Skeletal muscle tissue (tissue), 4 donors: ENCODE data around the gene KHDC3L. TPM values are rescaled to one million over a fixed set of nuclear protein-coding genes. Genes with fewer than 3 reads are reported as not detected.

Experiments
- H3K27ac ChIP-seq: one replicate; pipeline ENCODE4 v1.7.0; 2013; ENCODE audit warnings: mild to moderate bottlenecking, low read depth, low read length, inconsistent platforms
- H3K27me3 ChIP-seq, 3 donors: one replicate each; pipeline ENCODE4 v1.7.0; 2013; ENCODE audit warnings: low read length in 3 of 3; ENCODE audit not compliant: control insufficient read depth in 3 of 3, insufficient read depth in 3 of 3
- H3K36me3 ChIP-seq, 3 donors: one replicate each; pipeline ENCODE4 v1.7.0; 2013; ENCODE audit warnings: low read length in 3 of 3; ENCODE audit not compliant: control insufficient read depth in 3 of 3, insufficient read depth in 3 of 3
- H3K4me1 ChIP-seq, 3 donors: one replicate each; pipeline ENCODE4 v1.7.0; 2013; ENCODE audit warnings: low read length in 3 of 3, mild to moderate bottlenecking in 3 of 3; ENCODE audit not compliant: control insufficient read depth in 3 of 3, insufficient read depth in 3 of 3
- H3K4me3 ChIP-seq, 3 donors: one replicate each; pipeline ENCODE4 v1.7.0; 2013; ENCODE audit warnings: low read length in 3 of 3
- H3K9ac ChIP-seq, 3 donors: one replicate each; pipeline ENCODE4 v1.7.0; 2013; ENCODE audit warnings: low read length in 3 of 3, mild to moderate bottlenecking in 3 of 3, moderate library complexity in 2 of 3, low read depth in 1 of 3
- H3K9me3 ChIP-seq, 3 donors: one replicate each; pipeline ENCODE4 v1.7.0; 2013; ENCODE audit warnings: low read length in 3 of 3; ENCODE audit not compliant: control insufficient read depth in 3 of 3
- total RNA-seq: library from RNA; depleted of rRNA; stranded (reverse); fragments of >200 nt; gene quantifications from one replicate; pipeline ENCODE4 v1.2.3, GENCODE V29; 2014
- donor health status: Osteomylitis.

Gene KHDC3L
- total RNA-seq, 1 donor from 2014 or later, result not detected

DNA sequence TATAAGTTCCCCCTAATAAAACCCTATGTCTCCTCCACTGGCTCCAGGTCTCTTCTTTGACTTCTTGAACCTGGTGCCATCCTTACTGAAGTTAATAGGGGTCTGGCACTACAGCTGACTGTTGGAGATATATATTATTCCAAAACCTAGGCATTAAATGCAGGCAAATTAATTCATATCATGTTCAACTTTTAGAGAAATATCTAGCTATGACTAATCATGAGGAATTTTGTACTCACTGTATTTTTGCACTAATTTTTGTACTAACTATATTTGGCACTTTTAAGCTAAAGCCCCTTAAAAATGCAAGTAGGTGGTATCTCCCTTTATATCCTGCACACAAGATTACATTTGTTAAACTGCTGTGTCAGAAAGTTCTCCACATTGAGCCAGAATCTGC is 19.3 kb upstream of the KHDC3L start:
- Histone ChIP-seq H3K27ac (no peak overlapping the region), H3K4me1 (no peaks in the 10 kb centered on the region), H3K36me3 (no peaks in the 10 kb centered on the region), H3K27me3 (peaks cover 0 to 8% (median 7%) of the 10 kb centered on the region in 3 donors), H3K9ac (no peak overlapping the region), H3K4me3 (no peak overlapping the region), H3K9me3 (no peaks in the 10 kb centered on the region)

DNA sequence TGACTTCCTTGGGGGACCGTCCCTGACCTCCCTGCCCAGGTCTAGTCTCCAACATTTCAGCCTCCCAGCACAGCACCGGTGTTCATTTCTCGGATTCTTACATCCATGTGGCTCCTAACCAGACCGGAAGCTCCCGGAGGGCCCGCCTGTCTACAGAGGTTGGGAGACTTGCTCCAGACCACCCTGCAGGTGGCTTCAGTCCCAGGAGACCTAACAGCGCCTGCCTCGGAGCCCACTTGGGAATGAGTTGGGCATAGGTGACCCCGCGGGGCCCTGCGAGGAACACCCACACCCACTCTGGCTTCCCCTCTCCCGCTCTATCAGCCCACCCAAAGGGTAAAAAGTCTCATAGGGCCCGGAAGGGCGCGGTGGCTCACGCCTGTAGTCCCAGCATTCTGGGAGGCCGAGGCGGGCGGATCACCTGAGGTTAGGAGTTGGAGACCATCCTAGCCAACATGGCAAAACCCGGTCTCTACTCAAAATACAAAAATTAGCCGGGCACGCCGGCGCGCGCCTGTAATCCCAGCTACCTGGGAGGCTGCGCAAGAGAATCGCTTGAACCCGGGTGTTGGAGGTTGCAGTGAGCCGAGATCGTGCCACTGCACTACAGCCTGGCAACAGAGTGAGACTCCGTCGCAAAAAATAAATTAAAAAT is 13.8 kb upstream of the KHDC3L start:
- H3K27me3 ChIP-seq, result peaks cover 6 to 29% (median 14%) of the 10 kb centered on the region in 3 donors

DNA sequence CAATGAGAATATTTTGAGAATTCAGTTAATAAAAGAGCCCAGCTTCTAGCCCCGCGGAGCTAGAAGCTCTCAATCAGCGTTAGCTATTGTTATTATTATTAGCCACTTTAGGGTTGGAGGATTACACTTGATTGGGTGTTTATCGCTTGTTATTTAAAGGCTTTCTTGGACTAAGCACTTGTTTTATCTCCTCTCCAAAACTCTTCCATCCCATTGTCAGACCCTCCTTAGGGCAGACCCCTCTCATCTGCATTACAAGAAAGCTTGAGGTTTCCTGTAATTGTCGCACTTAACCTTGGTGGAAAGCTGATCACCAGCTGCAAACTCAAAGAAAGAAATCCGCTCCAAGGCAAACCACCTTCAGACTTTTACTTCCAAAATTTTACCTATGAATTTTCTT is 13.1 kb upstream of the KHDC3L start:
- Histone ChIP-seq H3K36me3 (no peaks in the 10 kb centered on the region), H3K9ac (no peak overlapping the region), H3K27me3 (peaks cover 6 to 29% (median 14%) of the 10 kb centered on the region in 3 donors), H3K4me3 (no peak overlapping the region), H3K27ac (no peak overlapping the region), H3K9me3 (no peaks in the 10 kb centered on the region), H3K4me1 (no peaks in the 10 kb centered on the region)

More for the DNA sequence above, 13.8 kb upstream of the KHDC3L start:
- H3K9me3 ChIP-seq, result no peaks in the 10 kb centered on the region
- no peaks in the 10 kb centered on the region for H3K36me3 ChIP-seq
- no peaks in the 10 kb centered on the region for H3K4me1 ChIP-seq
- H3K4me3 ChIP-seq, result no peak overlapping the region
- no peak overlapping the region for H3K27ac ChIP-seq
- no peak overlapping the region for H3K9ac ChIP-seq

DNA sequence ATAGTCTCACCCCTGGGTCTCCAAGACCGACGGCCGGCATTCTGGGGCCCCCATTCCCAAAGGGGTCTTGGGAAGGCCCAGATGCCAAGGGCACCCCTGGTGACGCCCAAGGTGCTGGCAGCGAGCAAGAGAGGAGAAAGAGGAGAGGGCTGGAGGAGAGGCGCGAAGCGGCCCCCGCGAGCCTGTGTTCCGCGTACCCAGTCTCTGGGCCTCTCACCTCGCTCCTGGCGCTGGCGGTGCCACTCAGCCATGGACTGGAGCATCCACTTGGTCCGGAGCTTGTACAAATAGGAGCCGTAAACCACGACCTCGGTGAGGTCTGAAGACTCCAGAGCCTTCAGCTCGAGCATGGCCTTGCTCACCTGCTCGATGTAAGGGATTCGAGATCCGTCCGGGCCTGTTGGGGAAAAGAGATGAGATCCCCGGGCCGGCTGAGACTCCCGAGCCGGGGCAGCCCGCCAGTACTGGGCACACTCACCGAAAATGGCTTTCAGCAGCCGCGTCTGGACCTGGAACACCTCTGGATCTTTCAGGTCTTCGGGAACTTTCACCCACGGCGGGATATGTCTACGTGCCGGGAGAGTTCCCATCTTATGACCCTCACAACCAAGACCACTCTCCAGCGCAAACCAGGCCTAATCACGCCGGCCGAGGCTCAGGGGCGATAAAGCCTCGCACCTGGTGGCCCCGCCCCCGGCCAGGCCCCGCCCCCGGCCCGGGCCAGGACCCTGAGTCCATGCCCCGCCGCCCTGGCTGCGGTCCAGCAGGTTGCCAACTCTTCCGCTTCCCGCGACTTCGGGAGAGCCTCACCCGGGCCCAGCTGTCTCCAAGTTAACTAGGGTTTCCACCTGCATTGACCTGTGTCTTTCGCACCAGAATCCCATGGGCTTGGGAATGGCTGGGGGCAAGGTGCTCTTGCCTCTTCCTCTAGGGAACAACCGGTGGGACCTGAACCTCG is 8.5 kb upstream of the KHDC3L start, which contains the start of gene DPPA5:
Gene DPPA5, minus strand, starts transcription at position 641 of the 958 bp plus-strand sequence. Its CDS starts 51 bp downstream, at position 590.
- no peaks in the 10 kb centered on the region for H3K4me1 ChIP-seq
- no peak within 1 kb of the TSS for H3K27ac ChIP-seq
- peaks cover 0 to 2% (median 0%) of the 10 kb centered on the region in 3 donors for H3K9me3 ChIP-seq
- peaks cover 0 to 14% (median 4%) of the 10 kb centered on the region in 3 donors for H3K27me3 ChIP-seq
- H3K9ac ChIP-seq, result no peak within 1 kb of the TSS
- no peaks in the 10 kb centered on the region for H3K36me3 ChIP-seq
- no peak within 1 kb of the TSS for H3K4me3 ChIP-seq

DNA sequence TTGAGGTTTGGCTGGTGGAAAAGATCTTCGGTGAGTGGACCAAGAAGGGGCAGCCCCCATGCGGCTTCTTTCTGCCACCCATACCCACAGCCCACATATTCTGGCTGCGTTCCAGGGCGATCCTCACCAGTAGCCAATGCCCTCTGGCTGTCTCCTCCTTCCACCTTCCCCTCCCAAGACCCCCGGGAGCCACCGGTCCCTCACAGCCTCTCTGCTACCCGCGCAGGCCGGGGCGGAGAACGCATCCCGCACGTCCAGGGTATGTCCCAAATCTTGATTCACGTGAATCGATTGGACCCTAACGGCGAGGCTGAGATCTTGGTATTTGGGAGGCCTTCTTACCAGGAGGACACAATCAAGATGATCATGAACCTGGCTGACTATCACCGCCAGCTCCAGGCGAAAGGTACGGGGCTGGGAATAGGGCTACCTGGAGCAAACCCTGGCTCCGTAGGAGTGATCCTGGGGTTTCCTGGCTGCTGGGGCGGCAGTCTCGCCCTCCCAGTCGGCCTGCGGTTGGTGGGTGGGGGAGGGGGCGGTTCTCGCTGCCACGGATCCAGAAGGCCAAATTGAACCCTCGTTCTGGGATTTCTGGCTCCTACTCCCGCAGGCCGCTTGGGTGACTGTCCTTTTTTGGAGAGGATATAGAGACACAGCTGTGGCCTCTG is 545 bp downstream of the KHDC3L start:
- Histone ChIP-seq H3K9ac (no peak overlapping the region), H3K4me1 (no peaks in the 10 kb centered on the region), H3K4me3 (no peak overlapping the region), H3K36me3 (no peaks in the 10 kb centered on the region), H3K9me3 (peaks cover 0 to 2% (median 0%) of the 10 kb centered on the region in 3 donors), H3K27me3 (no peaks in the 10 kb centered on the region), H3K27ac (no peak overlapping the region)

DNA sequence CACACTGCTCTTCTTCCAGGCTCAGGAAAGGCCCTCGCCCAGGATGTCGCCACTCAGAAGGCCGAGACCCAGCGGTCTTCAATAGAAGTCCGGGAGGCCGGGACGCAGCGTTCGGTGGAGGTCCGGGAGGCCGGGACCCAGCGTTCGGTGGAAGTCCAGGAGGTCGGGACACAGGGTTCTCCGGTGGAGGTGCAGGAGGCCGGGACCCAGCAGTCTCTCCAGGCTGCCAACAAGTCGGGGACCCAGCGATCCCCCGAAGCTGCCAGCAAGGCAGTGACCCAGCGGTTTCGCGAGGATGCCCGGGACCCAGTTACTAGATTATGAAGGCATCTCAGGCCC is 1.0 kb downstream of the KHDC3L start:
- H3K27ac ChIP-seq, result no peak overlapping the region
- H3K36me3 ChIP-seq, result no peaks in the 10 kb centered on the region
- H3K4me3 ChIP-seq, result no peak overlapping the region
- H3K9me3 ChIP-seq, result no peaks in the 10 kb centered on the region
- no peak overlapping the region for H3K9ac ChIP-seq
- no peaks in the 10 kb centered on the region for H3K27me3 ChIP-seq
- no peaks in the 10 kb centered on the region for H3K4me1 ChIP-seq

DNA sequence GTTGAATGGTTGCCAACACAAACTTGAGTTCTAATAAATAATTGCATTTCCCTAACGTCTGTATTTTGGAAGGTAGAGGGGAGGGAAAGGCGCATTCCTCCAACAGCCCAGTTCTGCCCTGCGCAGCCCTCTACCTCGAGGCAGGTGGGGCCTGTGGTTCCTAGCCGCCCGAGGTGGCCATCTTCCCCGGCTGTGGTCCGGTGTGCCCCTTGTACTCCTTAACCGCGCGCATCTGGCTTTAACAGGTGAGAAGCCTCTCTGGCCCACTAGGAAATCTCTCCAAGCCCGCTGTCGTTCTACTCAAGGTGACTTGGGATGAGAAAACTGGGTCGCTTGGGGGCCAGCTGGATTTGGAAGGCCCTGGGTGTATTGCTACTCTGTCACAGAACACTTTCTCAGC is 1.7 kb downstream of the KHDC3L start:
- no peak overlapping the region for H3K27ac ChIP-seq

DNA sequence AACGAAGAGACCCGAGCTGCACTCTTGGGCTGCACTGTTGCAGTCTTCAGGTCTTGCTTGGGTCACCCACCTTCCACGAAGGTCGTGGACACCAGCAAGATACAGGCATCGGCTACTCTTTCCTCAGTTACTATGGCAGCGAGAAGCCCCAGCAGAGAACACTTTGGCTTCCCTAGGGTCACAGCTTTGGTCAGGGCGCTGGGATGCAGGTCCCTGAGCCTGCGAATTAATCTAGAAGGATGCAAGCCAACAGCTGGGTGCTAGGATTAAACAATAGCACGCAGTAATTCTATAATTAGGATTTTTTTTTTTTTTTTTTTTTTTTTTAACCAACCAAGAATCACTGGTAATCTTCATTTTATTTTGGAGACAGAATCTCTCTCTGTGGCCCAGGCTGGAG is 2.1 kb downstream of the KHDC3L start:
- Histone ChIP-seq H3K27me3 (no peaks in the 10 kb centered on the region), H3K36me3 (no peaks in the 10 kb centered on the region), H3K4me1 (no peaks in the 10 kb centered on the region), H3K9me3 (no peaks in the 10 kb centered on the region), H3K4me3 (no peak overlapping the region), H3K27ac (no peak overlapping the region), H3K9ac (no peak overlapping the region)

More for the DNA sequence above, 1.7 kb downstream of the KHDC3L start:
- Histone ChIP-seq H3K36me3 (no peaks in the 10 kb centered on the region), H3K27me3 (no peaks in the 10 kb centered on the region), H3K9ac (no peak overlapping the region), H3K9me3 (no peaks in the 10 kb centered on the region), H3K4me1 (no peaks in the 10 kb centered on the region), H3K4me3 (no peak overlapping the region)

DNA sequence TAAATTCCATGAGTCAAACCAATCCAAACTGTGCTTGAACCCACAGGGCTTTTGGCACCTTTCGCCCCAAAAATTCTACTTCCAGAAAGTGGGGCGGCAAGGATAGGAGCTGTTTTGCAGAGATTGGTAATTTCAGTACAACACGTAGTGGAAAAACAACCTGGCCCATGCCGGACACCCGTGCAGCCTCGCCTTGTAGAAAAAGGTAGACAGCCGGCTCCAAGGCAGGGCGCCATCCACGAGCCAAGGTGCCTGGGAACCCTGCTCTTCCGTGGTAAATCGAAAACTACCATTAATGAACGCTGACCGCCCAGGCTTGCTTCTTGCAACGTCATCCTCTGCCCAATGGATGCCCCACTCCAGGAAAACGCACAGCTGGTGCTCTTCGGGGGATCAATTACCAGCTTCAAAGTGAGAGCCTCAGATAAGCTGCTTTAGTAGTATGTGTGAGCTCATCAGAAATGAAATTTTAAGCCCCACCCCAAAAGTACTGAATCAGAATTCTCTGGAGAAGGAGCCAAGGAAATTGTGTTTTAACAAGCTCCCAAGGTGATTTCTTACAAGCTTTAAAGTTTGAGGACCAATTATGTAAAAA is 5.4 kb downstream of the KHDC3L start:
- Histone ChIP-seq H3K36me3 (no peaks in the 10 kb centered on the region), H3K9ac (no peak overlapping the region), H3K27ac (no peak overlapping the region), H3K9me3 (peaks cover 0 to 6% (median 5%) of the 10 kb centered on the region in 3 donors), H3K4me3 (no peak overlapping the region), H3K4me1 (no peaks in the 10 kb centered on the region), H3K27me3 (no peaks in the 10 kb centered on the region)
